SU-DHL-6 (cell line): ENCODE data around the gene SNX15.

Source experiments
- H2AFZ ChIP-seq: fragments of 200-600 bp; sonication (generic); 2 replicates; pipeline ENCODE4 v1.6.1; 2014; ENCODE audit warnings: low read depth, mild to moderate bottlenecking, moderate library complexity, mixed read lengths, antibody characterized with exemption, low read length; ENCODE audit not compliant: severe bottlenecking
- H3F3A ChIP-seq: fragments of 200-600 bp; shearing (Covaris generic); 2 replicates; pipeline ENCODE4 v1.6.0; 2016; ENCODE audit warnings: antibody characterized with exemption, mild to moderate bottlenecking; ENCODE audit not compliant: insufficient read depth
- H3K27ac ChIP-seq: fragments of 200-600 bp; sonication (generic); 2 replicates; pipeline ENCODE4 v1.5.1; 2016; ENCODE audit warnings: low read depth, mild to moderate bottlenecking, low read length, moderate library complexity, mixed read lengths
- H3K27me3 ChIP-seq: fragments of 200-600 bp; sonication (generic), shearing (Covaris generic); 2 replicates; pipeline ENCODE4 v1.6.0; 2014; ENCODE audit warnings: mild to moderate bottlenecking, low read length
- H3K36me3 ChIP-seq: fragments of 200-600 bp; sonication (generic); 2 replicates; pipeline ENCODE4 v1.6.1; 2014; ENCODE audit warnings: mild to moderate bottlenecking, low read length, mixed read lengths
- H3K4me2 ChIP-seq: fragments of 300-600, 200-600 bp; shearing (Covaris generic), sonication (generic); 2 replicates; pipeline ENCODE4 v1.6.0; 2014; ENCODE audit warnings: low read length, low read depth, mild to moderate bottlenecking; ENCODE audit not compliant: poor library complexity, severe bottlenecking
- H3K4me3 ChIP-seq: fragments of 200-600 bp; sonication (generic); 2 replicates; pipeline ENCODE4 v1.5.1; 2014; ENCODE audit warnings: antibody characterized with exemption, low read length, mild to moderate bottlenecking, mixed read lengths; ENCODE audit not compliant: insufficient read depth, poor library complexity, severe bottlenecking
- H3K79me2 ChIP-seq: fragments of 200-600 bp; sonication (generic); 2 replicates; pipeline ENCODE4 v1.6.1; 2014; ENCODE audit warnings: mild to moderate bottlenecking, low read length, moderate library complexity; ENCODE audit not compliant: insufficient read depth
- H3K9ac ChIP-seq: fragments of 200-600 bp; sonication (generic); 2 replicates; pipeline ENCODE4 v1.7.0; 2014; ENCODE audit warnings: mild to moderate bottlenecking, low read length
- H3K9me2 ChIP-seq: fragments of 200-600 bp; sonication (generic); replicated peaks from 2 replicates; pipeline ENCODE4 v1.6.1; 2014; ENCODE audit warnings: low read length; ENCODE audit not compliant: insufficient read depth
- H3K9me3 ChIP-seq: fragments of 200-600 bp; sonication (generic); 2 replicates; pipeline ENCODE4 v1.6.1; 2014; ENCODE audit warnings: low read length, mixed read lengths; ENCODE audit not compliant: insufficient read depth
- H4K20me1 ChIP-seq: fragments of 200-600 bp; sonication (generic); 2 replicates; pipeline ENCODE4 v1.6.1; 2014; ENCODE audit warnings: low read depth, mild to moderate bottlenecking, antibody characterized with exemption, low read length, moderate library complexity, mixed read lengths
- EZH2phosphoT487 ChIP-seq: fragments of 200-600 bp; sonication (generic), shearing (Covaris generic); conservative IDR thresholded peaks from 2 replicates; pipeline ENCODE4 v1.6.1; 2018; ENCODE audit warnings: mild to moderate bottlenecking, antibody characterized with exemption, low read length, moderate library complexity, mixed read lengths
- TF ChIP-seq, protein P1 (sequence below): fragments of 200-600 bp; sonication (generic); IDR thresholded peaks from one replicate; pipeline ENCODE4 v1.5.1; 2017; ENCODE audit warnings: antibody characterized with exemption, mild to moderate bottlenecking, low read length, moderate library complexity; ENCODE audit not compliant: insufficient read depth, poor library complexity, severe bottlenecking

Gene SNX15

DNA sequence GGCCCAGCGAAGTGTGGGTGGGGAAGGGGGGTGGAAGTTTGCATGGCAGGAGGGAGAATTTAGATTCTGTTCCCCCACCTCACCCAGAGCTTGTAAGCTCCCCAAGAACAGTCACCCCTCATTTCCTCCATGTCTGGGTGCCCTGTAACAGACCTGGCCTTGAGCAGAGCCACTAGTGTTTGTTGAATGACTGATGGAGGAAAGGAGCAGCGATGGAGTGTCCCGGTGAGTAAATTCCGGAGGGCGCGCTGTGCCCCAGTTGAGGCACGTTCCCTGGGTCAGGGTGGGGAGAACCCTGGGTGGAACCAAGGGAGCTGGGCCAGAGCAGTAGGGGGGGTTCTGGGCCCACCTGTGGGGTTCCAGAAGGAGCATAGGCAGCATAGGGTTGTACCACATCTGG lies 30.3 kb downstream of the SNX15 start:
- TF ChIP-seq EZH2phosphoT487, result no peak
- TF ChIP-seq, protein P1, sequence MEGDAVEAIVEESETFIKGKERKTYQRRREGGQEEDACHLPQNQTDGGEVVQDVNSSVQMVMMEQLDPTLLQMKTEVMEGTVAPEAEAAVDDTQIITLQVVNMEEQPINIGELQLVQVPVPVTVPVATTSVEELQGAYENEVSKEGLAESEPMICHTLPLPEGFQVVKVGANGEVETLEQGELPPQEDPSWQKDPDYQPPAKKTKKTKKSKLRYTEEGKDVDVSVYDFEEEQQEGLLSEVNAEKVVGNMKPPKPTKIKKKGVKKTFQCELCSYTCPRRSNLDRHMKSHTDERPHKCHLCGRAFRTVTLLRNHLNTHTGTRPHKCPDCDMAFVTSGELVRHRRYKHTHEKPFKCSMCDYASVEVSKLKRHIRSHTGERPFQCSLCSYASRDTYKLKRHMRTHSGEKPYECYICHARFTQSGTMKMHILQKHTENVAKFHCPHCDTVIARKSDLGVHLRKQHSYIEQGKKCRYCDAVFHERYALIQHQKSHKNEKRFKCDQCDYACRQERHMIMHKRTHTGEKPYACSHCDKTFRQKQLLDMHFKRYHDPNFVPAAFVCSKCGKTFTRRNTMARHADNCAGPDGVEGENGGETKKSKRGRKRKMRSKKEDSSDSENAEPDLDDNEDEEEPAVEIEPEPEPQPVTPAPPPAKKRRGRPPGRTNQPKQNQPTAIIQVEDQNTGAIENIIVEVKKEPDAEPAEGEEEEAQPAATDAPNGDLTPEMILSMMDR, result no peak
- Histone ChIP-seq H3K79me2 (no peaks in the 10 kb centered on the region), H3K4me3 (no peak overlapping the region), H3K9me3 (no peaks in the 10 kb centered on the region), H3K9me2 (no peaks in the 10 kb centered on the region), H3K4me2 (no peak overlapping the region), H3K36me3 (no peaks in the 10 kb centered on the region), H3F3A (no peaks in the 10 kb centered on the region), H3K27ac (no peak overlapping the region), H4K20me1 (no peaks in the 10 kb centered on the region), H3K27me3 (no peaks in the 10 kb centered on the region), H2AFZ (no peak overlapping the region), H3K9ac (no peak overlapping the region)

DNA sequence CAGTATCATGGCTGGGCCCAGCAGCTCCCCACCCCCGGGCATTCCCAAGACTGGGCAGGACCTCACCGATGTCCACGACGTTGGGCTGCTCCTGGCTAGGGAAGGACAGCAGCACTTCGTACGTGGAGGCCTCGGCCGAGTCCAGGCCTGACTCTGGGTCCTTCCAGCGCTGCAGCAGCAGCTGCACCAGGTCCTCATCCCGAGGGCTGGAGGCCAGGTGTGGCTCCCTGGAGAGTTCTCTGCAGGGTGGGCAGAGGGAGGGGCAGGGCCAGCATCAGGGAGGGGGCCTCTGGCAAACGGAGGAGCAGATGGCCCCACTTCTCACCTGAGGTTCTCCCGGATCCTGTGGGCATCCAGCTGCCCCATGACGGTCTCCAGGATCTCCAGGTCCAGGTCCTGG lies 30.8 kb downstream of the SNX15 start:
- H3F3A ChIP-seq, result no peaks in the 10 kb centered on the region
- no peaks in the 10 kb centered on the region for H3K36me3 ChIP-seq
- no peaks in the 10 kb centered on the region for H3K9me2 ChIP-seq
- H3K9ac ChIP-seq, result no peak overlapping the region
- no peaks in the 10 kb centered on the region for H4K20me1 ChIP-seq
- no peak overlapping the region for H3K4me2 ChIP-seq
- H3K27me3 ChIP-seq, result no peaks in the 10 kb centered on the region
- no peak overlapping the region for H2AFZ ChIP-seq
- H3K9me3 ChIP-seq, result no peaks in the 10 kb centered on the region
- no peak overlapping the region for H3K4me3 ChIP-seq
- H3K27ac ChIP-seq, result no peak overlapping the region
- no peak for TF ChIP-seq EZH2phosphoT487
- TF ChIP-seq, protein P1, result no peak
- no peaks in the 10 kb centered on the region for H3K79me2 ChIP-seq

DNA sequence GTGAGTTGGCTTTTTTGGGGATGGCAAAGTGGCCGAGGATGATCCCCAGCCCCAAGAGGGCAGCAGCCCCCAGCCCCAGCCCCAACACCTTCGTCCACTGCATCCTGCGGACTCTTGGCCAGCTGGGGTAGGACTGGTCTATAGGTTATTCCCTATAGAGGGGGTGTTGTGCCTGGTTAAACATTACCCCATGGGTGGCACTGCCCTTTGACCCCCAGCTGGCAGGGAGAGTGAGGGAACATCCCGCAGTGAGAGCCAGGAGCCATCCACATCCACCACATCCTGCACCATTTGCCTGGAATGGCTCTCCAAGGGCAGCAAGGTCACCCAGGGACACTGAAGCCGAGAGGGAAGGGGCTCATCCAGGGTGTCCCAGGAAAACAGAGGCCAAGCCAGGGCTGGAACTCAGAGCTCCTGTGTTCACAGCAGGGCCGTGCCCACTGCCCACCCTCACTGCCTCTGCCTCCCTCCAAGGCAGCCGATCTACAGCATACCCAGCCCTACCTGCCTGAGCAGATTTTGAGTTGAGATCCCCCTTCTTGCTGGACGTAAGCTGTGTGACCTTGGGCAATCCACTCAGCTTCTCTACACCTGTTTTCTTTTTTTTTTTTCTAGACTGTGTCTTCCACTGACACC lies 31.3 kb downstream of the SNX15 start, which contains the start of gene NAALADL1:
NAALADL1 (minus strand) TSS at position 135 of the 636 bp plus-strand sequence; CDS start at position 103, 32 bp downstream.
- H3K9me2 ChIP-seq, result no peaks in the 10 kb centered on the region
- no peak within 1 kb of the TSS for H3K4me3 ChIP-seq
- no peak within 1 kb of the TSS for H3K27ac ChIP-seq
- H3F3A ChIP-seq, result no peaks in the 10 kb centered on the region
- no peaks in the 10 kb centered on the region for H3K36me3 ChIP-seq
- no peaks in the 10 kb centered on the region for H3K79me2 ChIP-seq
- TF ChIP-seq, protein P1, result no peak
- TF ChIP-seq EZH2phosphoT487, result no peak
- H4K20me1 ChIP-seq, result no peaks in the 10 kb centered on the region
- H3K9me3 ChIP-seq, result no peaks in the 10 kb centered on the region
- no peak within 1 kb of the TSS for H2AFZ ChIP-seq
- no peak within 1 kb of the TSS for H3K4me2 ChIP-seq
- no peaks in the 10 kb centered on the region for H3K27me3 ChIP-seq
- H3K9ac ChIP-seq, result no peak within 1 kb of the TSS
